GM10266 (cell line): ENCODE results near the gene HOMER1.

Source experiments
- DNase-seq: peaks from one replicate; pipeline ENCODE4 v3.0.0; 2012; ENCODE audit errors: extremely low spot score
- TF ChIP-seq, protein P1 (sequence below): IDR thresholded peaks from 2 replicates; pipeline ENCODE4 v1.5.1; 2012; ENCODE audit warnings: mild to moderate bottlenecking, low read depth; ENCODE audit not compliant: control insufficient read depth, insufficient read depth; ENCODE audit errors: missing control alignments

HOMER1 gene

GRCh38 chr5:79349881-79350280, 164.1 kb downstream of the HOMER1 start:
- TF ChIP-seq, protein P1, sequence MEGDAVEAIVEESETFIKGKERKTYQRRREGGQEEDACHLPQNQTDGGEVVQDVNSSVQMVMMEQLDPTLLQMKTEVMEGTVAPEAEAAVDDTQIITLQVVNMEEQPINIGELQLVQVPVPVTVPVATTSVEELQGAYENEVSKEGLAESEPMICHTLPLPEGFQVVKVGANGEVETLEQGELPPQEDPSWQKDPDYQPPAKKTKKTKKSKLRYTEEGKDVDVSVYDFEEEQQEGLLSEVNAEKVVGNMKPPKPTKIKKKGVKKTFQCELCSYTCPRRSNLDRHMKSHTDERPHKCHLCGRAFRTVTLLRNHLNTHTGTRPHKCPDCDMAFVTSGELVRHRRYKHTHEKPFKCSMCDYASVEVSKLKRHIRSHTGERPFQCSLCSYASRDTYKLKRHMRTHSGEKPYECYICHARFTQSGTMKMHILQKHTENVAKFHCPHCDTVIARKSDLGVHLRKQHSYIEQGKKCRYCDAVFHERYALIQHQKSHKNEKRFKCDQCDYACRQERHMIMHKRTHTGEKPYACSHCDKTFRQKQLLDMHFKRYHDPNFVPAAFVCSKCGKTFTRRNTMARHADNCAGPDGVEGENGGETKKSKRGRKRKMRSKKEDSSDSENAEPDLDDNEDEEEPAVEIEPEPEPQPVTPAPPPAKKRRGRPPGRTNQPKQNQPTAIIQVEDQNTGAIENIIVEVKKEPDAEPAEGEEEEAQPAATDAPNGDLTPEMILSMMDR, result no peak
- no peak for DNase-seq

GRCh38 chr5:79349047-79349446, 164.9 kb downstream of the HOMER1 start:
- DNase-seq, result no peak
- TF ChIP-seq, protein P1, result no peak

DNA sequence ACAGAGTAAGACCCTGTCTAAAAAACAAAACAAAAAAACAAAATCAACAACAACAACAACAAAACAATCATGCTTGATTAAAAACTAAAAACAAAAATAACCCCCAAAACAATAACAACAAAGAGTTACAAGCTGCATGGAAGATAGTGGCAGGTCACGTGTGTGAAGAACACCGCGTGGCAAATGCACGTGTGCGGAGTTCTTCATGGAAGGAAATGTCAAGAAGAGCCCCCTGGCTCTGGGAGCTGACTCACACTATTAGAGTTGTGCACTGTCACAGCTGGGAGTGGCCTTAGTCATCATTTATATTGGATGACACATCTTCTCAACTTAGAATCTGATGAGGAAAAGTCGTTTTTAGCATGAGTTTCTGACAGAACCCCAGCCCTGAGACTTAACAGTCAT, 167.5 kb downstream of the HOMER1 start:
- no peak for DNase-seq
- TF ChIP-seq, protein P1, result no peak

- TF ChIP-seq, protein P1, result no peak
These were observed 179.9 kb downstream of the HOMER1 start for GRCh38 chr5:79333852-79334557.

DNA sequence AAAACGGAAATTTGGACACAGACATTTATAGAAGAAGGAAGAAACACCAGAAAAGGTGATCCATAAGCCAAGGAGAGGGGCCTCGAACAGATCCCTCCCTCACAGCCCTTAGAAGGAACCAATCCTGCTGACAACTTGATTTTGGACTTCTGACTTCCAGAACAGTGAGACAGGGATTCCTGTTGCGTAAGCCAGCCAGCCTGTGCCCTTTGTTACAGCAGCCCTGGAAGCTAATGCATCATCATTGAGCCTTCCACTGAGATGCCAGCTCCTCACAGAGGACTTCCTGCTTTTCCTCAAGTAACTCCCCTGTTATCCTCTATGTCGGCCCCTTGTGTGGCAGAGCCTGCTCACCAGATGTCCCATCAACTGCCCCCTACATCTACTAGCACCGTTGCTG, 183.9 kb downstream of the HOMER1 start:
- DNase-seq, result no peak
- TF ChIP-seq, protein P1, result no peak

More at GRCh38 chr5:79333852-79334557, 179.9 kb downstream of the HOMER1 start:
- DNase-seq, result no peak

GRCh38 chr5:79329453-79329852, 184.5 kb downstream of the HOMER1 start:
- TF ChIP-seq, protein P1, result no peak

More at GRCh38 chr5:79329453-79329852, 184.5 kb downstream of the HOMER1 start:
- DNase-seq, result no peak
